ENCODE results near the gene ABCB8. TPM values are rescaled to one million over a fixed set of nuclear protein-coding genes. Genes with fewer than 3 reads are reported as not detected.

The ABCB8 gene
- total and polyA plus RNA-seq, 4 donors: 12.4 to 30.2 (median 22.5) TPM

DNA sequence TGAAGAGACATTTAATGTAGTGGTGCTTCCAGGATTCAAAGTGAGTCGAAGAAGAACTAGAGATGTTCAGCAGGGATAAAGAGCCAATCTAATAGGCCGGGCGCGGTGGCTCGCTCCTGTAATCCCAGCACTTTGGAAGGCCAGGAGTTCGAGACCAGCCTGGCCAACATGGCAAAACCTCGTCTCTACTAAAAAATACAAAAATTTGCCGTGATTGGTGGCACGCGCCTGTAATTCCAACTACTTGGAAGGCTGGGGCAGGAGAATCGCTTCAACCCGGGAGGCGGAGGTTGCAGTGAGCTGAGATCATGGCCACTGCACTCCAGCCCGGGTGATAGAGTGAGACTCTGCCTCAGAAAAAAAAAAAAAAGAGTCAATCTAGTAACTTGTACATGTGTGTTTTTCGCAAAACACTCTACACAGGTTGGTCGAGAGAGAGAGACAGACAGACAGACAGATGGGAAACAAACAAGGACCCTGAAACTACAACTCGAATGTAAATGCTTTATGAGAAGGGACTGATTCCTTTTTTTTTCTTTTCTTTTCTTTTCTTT, 775 bp downstream of the ABCB8 start:
- TF ChIP-seq YY1 (IDR thresholded peaks at IDR 0.05): no peak
- no peaks in the 10 kb centered on the region for H3K27me3 ChIP-seq (ENCODE audit: control insufficient read depth in 4 of 4, insufficient read depth in 4 of 4, low read length in 3 of 4)
- no peaks in the 10 kb centered on the region for H3K9me3 ChIP-seq (ENCODE audit: control insufficient read depth in 4 of 4, low read length in 3 of 4)
- peak overlapping the region; percentile 30 to 60 for H3K9ac ChIP-seq (ENCODE audit: low read depth in 1 of 2, low read length in 2 of 2)
- H3K4me3 ChIP-seq (ENCODE audit: low read depth in 1 of 3, low read length in 3 of 3): peak overlapping the region; percentile 84 to 95 (median 86)
- no peaks in the 10 kb centered on the region for H3K36me3 ChIP-seq (ENCODE audit: control insufficient read depth in 4 of 4, insufficient read depth in 3 of 4, low read depth in 1 of 4, low read length in 3 of 4)
- no peak for DNase-seq (ENCODE audit: low spot score)
- peak overlapping the region; percentile 78 to 80 for H3K27ac ChIP-seq (ENCODE audit: low read depth in 1 of 2, low read length in 2 of 2)
- WGBS: 64% methylated on average over 17 of the region's 17 CpGs
- H3K4me1 ChIP-seq (ENCODE audit: control insufficient read depth in 4 of 4, insufficient read depth in 4 of 4, low read length in 3 of 4): peaks cover 5 to 10% (median 8%) of the 10 kb centered on the region in 4 donors

DNA sequence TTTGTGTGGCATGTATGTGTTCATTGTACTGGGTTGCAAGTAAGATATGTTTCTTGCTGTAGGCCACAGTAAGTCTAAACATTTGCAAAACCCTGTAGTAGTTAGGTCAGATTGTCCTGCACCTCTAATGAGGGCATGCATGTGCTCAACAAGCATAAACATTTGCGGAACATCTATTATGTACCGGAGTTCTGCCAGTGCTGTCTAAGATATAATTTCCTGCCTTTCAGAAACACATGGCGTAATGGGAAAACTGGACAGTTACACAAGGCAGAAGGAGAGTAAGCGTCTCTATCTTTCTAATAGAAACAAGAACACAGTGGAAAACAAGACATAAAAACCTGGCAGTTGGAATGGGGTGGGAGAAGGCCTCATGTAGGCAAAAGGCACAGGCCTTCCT, 2.8 kb downstream of the ABCB8 start:
- no peak for DNase-seq (ENCODE audit: low spot score)
- Histone ChIP-seq H3K36me3 (ENCODE audit: control insufficient read depth in 4 of 4, insufficient read depth in 3 of 4, low read depth in 1 of 4, low read length in 3 of 4) (peaks cover 0 to 9% (median 4%) of the 10 kb centered on the region in 4 donors), H3K9ac (ENCODE audit: low read depth in 1 of 2, low read length in 2 of 2) (no peak overlapping the region), H3K27ac (ENCODE audit: low read depth in 1 of 2, low read length in 2 of 2) (no peak overlapping the region), H3K27me3 (ENCODE audit: control insufficient read depth in 4 of 4, insufficient read depth in 4 of 4, low read length in 3 of 4) (no peaks in the 10 kb centered on the region), H3K9me3 (ENCODE audit: control insufficient read depth in 4 of 4, low read length in 3 of 4) (no peaks in the 10 kb centered on the region), H3K4me3 (ENCODE audit: low read depth in 1 of 3, low read length in 3 of 3) (no peak overlapping the region), H3K4me1 (ENCODE audit: control insufficient read depth in 4 of 4, insufficient read depth in 4 of 4, low read length in 3 of 4) (peaks cover 5 to 10% (median 8%) of the 10 kb centered on the region in 4 donors)
- TF ChIP-seq, protein P1, sequence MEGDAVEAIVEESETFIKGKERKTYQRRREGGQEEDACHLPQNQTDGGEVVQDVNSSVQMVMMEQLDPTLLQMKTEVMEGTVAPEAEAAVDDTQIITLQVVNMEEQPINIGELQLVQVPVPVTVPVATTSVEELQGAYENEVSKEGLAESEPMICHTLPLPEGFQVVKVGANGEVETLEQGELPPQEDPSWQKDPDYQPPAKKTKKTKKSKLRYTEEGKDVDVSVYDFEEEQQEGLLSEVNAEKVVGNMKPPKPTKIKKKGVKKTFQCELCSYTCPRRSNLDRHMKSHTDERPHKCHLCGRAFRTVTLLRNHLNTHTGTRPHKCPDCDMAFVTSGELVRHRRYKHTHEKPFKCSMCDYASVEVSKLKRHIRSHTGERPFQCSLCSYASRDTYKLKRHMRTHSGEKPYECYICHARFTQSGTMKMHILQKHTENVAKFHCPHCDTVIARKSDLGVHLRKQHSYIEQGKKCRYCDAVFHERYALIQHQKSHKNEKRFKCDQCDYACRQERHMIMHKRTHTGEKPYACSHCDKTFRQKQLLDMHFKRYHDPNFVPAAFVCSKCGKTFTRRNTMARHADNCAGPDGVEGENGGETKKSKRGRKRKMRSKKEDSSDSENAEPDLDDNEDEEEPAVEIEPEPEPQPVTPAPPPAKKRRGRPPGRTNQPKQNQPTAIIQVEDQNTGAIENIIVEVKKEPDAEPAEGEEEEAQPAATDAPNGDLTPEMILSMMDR (IDR thresholded peaks at IDR 0.05; ENCODE audit: low read depth, low read length, missing input control): no peak
- TF ChIP-seq EGR1 (IDR thresholded peaks at IDR 0.05; ENCODE audit: low read depth in 2 of 2) (no peak), YY1 (IDR thresholded peaks at IDR 0.05) (no peak)
- TF ChIP-seq, protein P2, sequence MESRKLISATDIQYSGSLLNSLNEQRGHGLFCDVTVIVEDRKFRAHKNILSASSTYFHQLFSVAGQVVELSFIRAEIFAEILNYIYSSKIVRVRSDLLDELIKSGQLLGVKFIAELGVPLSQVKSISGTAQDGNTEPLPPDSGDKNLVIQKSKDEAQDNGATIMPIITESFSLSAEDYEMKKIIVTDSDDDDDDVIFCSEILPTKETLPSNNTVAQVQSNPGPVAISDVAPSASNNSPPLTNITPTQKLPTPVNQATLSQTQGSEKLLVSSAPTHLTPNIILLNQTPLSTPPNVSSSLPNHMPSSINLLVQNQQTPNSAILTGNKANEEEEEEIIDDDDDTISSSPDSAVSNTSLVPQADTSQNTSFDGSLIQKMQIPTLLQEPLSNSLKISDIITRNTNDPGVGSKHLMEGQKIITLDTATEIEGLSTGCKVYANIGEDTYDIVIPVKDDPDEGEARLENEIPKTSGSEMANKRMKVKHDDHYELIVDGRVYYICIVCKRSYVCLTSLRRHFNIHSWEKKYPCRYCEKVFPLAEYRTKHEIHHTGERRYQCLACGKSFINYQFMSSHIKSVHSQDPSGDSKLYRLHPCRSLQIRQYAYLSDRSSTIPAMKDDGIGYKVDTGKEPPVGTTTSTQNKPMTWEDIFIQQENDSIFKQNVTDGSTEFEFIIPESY (IDR thresholded peaks at IDR 0.05): no peak
- 95% methylated on average over 4 of the region's 4 CpGs for WGBS

DNA sequence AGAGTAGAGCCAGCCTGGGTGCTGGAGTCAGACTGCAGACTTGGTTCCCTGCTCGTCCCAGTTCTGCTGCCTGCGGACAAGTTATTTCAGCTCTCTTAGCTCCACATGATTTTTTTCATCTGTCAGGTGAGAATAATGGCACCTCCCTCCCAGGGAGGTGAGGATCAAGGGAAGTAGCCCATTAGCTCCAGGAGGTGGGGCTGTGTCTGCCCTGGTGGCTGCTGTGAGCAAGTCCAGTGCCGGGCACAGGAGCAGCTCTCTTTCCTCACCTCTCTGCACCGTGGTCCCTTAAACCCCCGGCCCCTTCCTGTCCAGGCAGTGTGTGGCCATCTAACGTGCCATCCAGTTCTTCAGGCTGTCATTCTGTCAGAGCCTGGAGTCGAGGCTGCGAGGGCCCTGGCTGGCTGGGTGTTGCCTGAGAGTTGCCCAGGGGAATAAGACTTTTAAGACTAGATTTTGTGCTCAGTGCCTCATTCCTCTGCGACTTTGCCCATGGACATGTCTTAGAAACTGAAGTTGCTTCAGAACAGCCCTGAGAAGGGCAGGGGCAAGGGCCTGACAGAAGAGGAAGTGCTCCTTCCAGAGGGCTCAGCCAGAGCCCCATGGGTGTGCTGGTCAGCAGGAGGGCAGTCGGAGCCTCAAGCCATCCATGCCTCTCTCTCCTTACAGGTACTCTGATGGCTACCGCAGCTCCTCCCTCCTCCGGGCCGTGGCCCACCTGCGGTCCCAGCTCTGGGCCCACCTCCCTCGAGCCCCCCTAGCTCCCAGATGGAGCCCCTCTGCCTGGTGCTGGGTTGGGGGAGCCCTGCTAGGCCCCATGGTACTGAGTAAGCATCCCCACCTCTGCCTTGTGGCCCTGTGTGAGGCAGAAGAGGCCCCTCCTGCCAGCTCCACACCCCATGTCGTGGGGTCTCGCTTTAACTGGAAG, 5.0 kb downstream of the ABCB8 start:
- Histone ChIP-seq H3K9ac (ENCODE audit: low read depth in 1 of 2, low read length in 2 of 2) (no peak overlapping the region), H3K27me3 (ENCODE audit: control insufficient read depth in 4 of 4, insufficient read depth in 4 of 4, low read length in 3 of 4) (no peaks in the 10 kb centered on the region), H3K27ac (ENCODE audit: low read depth in 1 of 2, low read length in 2 of 2) (no peak overlapping the region), H3K4me3 (ENCODE audit: low read depth in 1 of 3, low read length in 3 of 3) (no peak overlapping the region), H3K36me3 (ENCODE audit: control insufficient read depth in 4 of 4, insufficient read depth in 3 of 4, low read depth in 1 of 4, low read length in 3 of 4) (peaks cover 0 to 22% (median 5%) of the 10 kb centered on the region in 4 donors), H3K9me3 (ENCODE audit: control insufficient read depth in 4 of 4, low read length in 3 of 4) (no peaks in the 10 kb centered on the region), H3K4me1 (ENCODE audit: control insufficient read depth in 4 of 4, insufficient read depth in 4 of 4, low read length in 3 of 4) (peaks cover 5 to 8% (median 6%) of the 10 kb centered on the region in 4 donors)
- DNase-seq (ENCODE audit: low spot score): no peak
- 93% methylated on average over 17 of the region's 17 CpGs for WGBS
- TF ChIP-seq JUND (IDR thresholded peaks at IDR 0.05) (no peak), EGR1 (IDR thresholded peaks at IDR 0.05; ENCODE audit: low read depth in 2 of 2) (no peak), HNF4G (IDR thresholded peaks at IDR 0.05) (no peak), FOXA2 (IDR thresholded peaks at IDR 0.05) (no peak)
- TF ChIP-seq, protein P2 (IDR thresholded peaks at IDR 0.05): no peak

All from liver (tissue), 9 donors.